Psoas muscle (tissue), 8 donors: Measurements from ENCODE around the gene CCDC201. TPM values are rescaled to one million over a fixed set of nuclear protein-coding genes. Genes with fewer than 3 reads are reported as not detected.

ENCODE experiments used
- ATAC-seq, 4 donors: fragments of 200-7000 bp; cut with Tn5 transposase; one replicate each; pipeline ENCODE4 v1.9.1; 2020; ENCODE audit warnings: moderate library complexity in 3 of 4, mild to moderate bottlenecking in 2 of 4
- DNase-seq, 2 donors: peaks; one replicate each; pipeline ENCODE4 v3.0.0-alpha.2; 2020
- H3K27ac ChIP-seq: fragments of 200-600 bp; one replicate; pipeline ENCODE4 v1.8.0; 2022
- H3K27me3 ChIP-seq, 3 donors: fragments of 200-600 bp in 1 of 3; one replicate each; pipeline versions ENCODE4 v1.6.1 to v1.8.0; 2013 to 2022; ENCODE audit warnings: low read length in 2 of 3, mild to moderate bottlenecking in 2 of 3, moderate library complexity in 1 of 3; ENCODE audit not compliant: insufficient read depth in 3 of 3
- H3K36me3 ChIP-seq, 2 donors: fragments of 200-600 bp in 1 of 2; one replicate each; pipeline versions ENCODE4 v1.6.1 to v1.8.0; 2013 to 2022; ENCODE audit warnings: low read depth in 1 of 2, mild to moderate bottlenecking in 1 of 2, moderate library complexity in 1 of 2; ENCODE audit not compliant: insufficient read depth in 1 of 2
- H3K4me1 ChIP-seq: fragments of 200-600 bp; one replicate; pipeline ENCODE4 v1.8.0; 2022
- H3K4me3 ChIP-seq: fragments of 200-600 bp; one replicate; pipeline ENCODE4 v1.8.0; 2022; ENCODE audit warnings: mild to moderate bottlenecking
- H3K9me3 ChIP-seq: fragments of 200-600 bp; one replicate; pipeline ENCODE4 v1.8.0; 2022
- WGBS, 3 donors: extraction: QIAGEN DNeasy Blood & Tissue Kit; methylation state at CpG; one replicate each; pipeline versions ENCODE4 v1.1.6 to v1.1.7; 2013; 5-methylcytosine and 5-hydroxymethylcytosine counted together
- intact Hi-C, 2 donors: fragments of 100-400 bp; cut with DNase I; formaldehyde crosslinking; loops; one replicate each; pipeline versions ENCODE4 v1.11.0 to v1.14.2; 2022
- polyA plus RNA-seq, 3 donors: library from polyadenylated mRNA; stranded (reverse); fragments of 200-250 nt; gene quantifications; one replicate each; pipeline ENCODE4 v1.2.3, GENCODE V29; 2013
- total RNA-seq, 4 donors: library from RNA; stranded (reverse); fragmentation: NEBNext Ultra II Directional in 2 of 4; extraction: Animal tissue kit (Norgen Biotek cat#: 25700) in 2 of 4; gene quantifications; one replicate each; pipeline versions ENCODE4 v1.2.1 to v1.2.4, GENCODE V29; 2021 to 2023
- TF ChIP-seq, protein P1 (sequence below): fragments of 200-600 bp; IDR thresholded peaks from one replicate; pipeline ENCODE4 v1.8.0; 2022; ENCODE audit warnings: antibody characterized with exemption
- donor health status: healthy with polysubstance abuse.
- donor health status: DM: no; HTN: no; CAD: no; lungs with moderate emphysema.
- donor health status: Bipolar disorder and iron deficiency.
- donor health status: healthy.
- donor health status: DM: yes; HTN: yes; CAD: no.
- donor health status: DM: no; HTN: no; CAD: no.
- donor health status: DM: no; HTN: no; CAD: no.
- donor health status: DM: yes; HTN: yes; CAD: no.

CCDC201 gene
- total and polyA plus RNA-seq, 7 donors = not detected

DNA sequence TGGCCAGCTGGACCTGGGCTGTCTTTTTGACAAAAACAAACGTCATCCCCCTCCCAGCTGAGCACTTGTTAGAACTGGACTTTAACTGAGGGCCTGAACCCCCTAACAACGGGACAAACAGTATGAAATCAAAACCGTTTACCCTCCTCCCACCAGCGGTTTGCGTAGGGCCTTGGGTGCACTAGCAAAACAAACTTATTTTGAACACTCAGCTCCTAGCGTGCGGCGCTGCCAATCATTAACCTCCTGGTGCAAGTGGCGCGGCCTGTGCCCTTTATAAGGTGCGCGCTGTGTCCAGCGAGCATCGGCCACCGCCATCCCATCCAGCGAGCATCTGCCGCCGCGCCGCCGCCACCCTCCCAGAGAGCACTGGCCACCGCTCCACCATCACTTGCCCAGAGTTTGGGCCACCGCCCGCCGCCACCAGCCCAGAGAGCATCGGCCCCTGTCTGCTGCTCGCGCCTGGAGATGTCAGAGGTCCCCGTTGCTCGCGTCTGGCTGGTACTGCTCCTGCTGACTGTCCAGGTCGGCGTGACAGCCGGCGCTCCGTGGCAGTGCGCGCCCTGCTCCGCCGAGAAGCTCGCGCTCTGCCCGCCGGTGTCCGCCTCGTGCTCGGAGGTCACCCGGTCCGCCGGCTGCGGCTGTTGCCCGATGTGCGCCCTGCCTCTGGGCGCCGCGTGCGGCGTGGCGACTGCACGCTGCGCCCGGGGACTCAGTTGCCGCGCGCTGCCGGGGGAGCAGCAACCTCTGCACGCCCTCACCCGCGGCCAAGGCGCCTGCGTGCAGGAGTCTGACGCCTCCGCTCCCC is 15.5 kb upstream of the CCDC201 start, which contains the start of gene IGFBP1:
Gene IGFBP1 (plus strand): TSS at position 304 of the 808 bp plus-strand sequence. CDS start 165 bp downstream, at position 469.
- TF ChIP-seq, protein P1, sequence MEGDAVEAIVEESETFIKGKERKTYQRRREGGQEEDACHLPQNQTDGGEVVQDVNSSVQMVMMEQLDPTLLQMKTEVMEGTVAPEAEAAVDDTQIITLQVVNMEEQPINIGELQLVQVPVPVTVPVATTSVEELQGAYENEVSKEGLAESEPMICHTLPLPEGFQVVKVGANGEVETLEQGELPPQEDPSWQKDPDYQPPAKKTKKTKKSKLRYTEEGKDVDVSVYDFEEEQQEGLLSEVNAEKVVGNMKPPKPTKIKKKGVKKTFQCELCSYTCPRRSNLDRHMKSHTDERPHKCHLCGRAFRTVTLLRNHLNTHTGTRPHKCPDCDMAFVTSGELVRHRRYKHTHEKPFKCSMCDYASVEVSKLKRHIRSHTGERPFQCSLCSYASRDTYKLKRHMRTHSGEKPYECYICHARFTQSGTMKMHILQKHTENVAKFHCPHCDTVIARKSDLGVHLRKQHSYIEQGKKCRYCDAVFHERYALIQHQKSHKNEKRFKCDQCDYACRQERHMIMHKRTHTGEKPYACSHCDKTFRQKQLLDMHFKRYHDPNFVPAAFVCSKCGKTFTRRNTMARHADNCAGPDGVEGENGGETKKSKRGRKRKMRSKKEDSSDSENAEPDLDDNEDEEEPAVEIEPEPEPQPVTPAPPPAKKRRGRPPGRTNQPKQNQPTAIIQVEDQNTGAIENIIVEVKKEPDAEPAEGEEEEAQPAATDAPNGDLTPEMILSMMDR = no peak
- no peaks in the 10 kb centered on the region for H3K9me3 ChIP-seq
- ATAC-seq = peak in 3 of 4 donors; percentile 27 to 42 (median 30)
- 4% methylated on average over 69 to 73 of the region's 73 CpGs for WGBS, 3 donors
- H3K27ac ChIP-seq = no peak within 1 kb of the TSS
- peaks cover 0 to 40% (median 10%) of the 10 kb centered on the region in 3 donors for H3K27me3 ChIP-seq
- H3K4me1 ChIP-seq = no peaks in the 10 kb centered on the region
- DNase-seq = no peak
- peak within 1 kb of the TSS; percentile 34 for H3K4me3 ChIP-seq
- no peaks in the 10 kb centered on the region for H3K36me3 ChIP-seq
- intact Hi-C loops = no loop called here

DNA sequence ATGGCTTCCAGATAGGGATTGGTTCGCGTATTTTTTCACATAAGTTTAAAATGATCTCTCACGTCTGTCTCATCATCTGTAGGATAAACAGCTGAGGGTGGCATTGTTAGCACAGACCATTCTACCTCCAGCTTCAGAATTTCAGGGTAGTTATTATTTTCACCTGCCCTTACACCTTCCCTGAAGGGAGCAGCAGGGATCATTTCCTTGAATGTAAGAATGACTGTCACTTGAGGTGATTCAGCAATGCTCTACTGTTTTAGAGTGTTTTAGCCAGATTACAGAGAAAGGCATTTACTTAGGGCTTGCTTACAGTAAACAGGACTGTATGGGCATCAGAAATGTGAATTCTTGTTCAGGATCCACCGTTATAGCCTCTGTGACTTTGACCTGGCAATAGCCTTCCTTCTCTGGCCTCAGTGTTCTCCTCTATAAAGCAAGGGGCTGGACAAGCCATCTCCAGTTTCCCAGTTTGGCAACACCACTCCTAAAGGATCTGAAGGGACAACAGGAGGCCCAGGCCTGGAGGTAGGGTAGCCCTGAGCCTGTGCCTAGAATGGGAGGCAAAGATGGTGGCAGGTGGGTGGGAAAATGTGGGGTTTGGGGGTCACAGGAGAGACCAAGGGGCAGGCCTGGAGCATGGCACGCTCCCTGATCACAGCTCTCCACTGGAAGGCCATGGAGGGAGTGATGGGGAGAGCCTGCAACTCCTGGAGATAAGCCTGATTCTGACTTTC is 14.2 kb upstream of the CCDC201 start:
- Histone ChIP-seq H3K27ac (no peak overlapping the region), H3K27me3 (peaks cover 0 to 40% (median 12%) of the 10 kb centered on the region in 3 donors), H3K4me1 (no peaks in the 10 kb centered on the region), H3K9me3 (no peaks in the 10 kb centered on the region), H3K4me3 (no peak overlapping the region), H3K36me3 (no peaks in the 10 kb centered on the region)
- DNase-seq = no peak
- WGBS, 3 donors = 92 to 93% (median 92%) methylated on average over 5 of the region's 5 CpGs
- intact Hi-C loops = no loop called here
- no peak for ATAC-seq
- TF ChIP-seq, protein P1 = no peak

DNA sequence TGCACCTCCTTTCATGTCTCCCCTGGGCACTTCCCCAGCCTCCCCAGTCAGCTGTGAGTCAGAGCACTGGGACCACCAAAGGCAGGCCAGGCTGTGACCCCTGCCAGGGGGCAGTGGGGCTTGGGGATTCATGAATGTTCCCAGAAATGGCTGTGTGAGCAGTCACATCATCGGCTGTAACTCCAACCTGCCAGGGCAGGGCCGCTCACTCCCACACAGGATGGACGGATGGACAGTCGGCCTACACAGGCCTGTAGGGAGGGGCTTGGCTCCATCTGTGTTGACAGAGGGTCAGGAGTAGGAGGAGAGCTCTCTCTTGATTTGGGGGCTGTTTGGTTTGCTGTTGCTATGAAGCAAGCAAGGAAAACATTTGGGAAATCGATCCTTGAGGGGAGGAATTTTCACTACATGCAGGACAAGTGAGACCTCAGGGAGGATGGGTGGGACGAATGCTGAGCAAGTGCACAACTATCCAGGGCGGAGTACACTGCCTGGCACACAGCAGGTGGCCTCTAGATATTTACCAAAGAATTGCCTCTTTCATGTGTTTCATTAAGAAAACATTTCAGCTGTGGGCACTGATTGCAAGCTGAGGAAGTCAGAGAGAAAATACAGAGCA is 12.5 kb upstream of the CCDC201 start:
- H3K4me1 ChIP-seq = no peaks in the 10 kb centered on the region
- no peak overlapping the region for H3K4me3 ChIP-seq
- ATAC-seq (no peak), DNase-seq (no peak)
- 48 to 60% (median 53%) methylated on average over 7 of the region's 7 CpGs for WGBS, 3 donors
- H3K27me3 ChIP-seq = peaks cover 0 to 37% (median 12%) of the 10 kb centered on the region in 3 donors
- TF ChIP-seq, protein P1 = no peak
- H3K36me3 ChIP-seq = no peaks in the 10 kb centered on the region
- intact Hi-C loops = no loop called here
- no peaks in the 10 kb centered on the region for H3K9me3 ChIP-seq
- H3K27ac ChIP-seq = no peak overlapping the region

DNA sequence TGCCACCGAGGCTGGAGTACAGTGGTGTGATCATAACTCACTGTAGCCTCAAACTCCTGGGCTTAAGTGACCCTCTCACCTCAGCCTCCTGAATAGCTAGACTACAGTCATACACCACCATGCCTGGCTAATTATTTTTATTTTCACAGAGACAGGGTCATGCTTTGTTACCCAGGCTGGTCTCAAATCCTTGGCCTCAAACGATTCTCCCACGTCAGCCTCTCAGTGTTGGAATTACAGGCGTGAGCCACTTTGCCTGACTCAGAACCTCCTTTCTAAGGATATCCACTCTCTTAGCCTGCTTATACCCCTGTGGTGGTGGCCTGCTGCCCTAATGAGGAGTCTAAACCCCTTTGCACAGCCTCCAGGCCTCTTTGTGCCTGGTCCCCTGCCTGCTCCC is 11.3 kb upstream of the CCDC201 start:
- no peaks in the 10 kb centered on the region for H3K36me3 ChIP-seq
- no peak overlapping the region for H3K4me3 ChIP-seq
- ATAC-seq = no peak
- H3K27ac ChIP-seq = no peak overlapping the region
- no peak for DNase-seq
- intact Hi-C loops = no loop called here
- no peaks in the 10 kb centered on the region for H3K4me1 ChIP-seq
- WGBS, 3 donors = 67 to 75% (median 70%) methylated on average over 4 of the region's 4 CpGs
- TF ChIP-seq, protein P1 = no peak
- H3K9me3 ChIP-seq = no peaks in the 10 kb centered on the region
- peaks cover 0 to 30% (median 9%) of the 10 kb centered on the region in 3 donors for H3K27me3 ChIP-seq
